Muscle layer of colon (tissue), 2 donors: Measurements from ENCODE around the gene CYSRT1.
"Not testable (repeated sequence)": the region's sequence is repeated elsewhere in the genome, so short reads cannot be mapped to it uniquely, and the experiment has no call there.

ENCODE experiments used
- H3K27ac ChIP-seq: one replicate; pipeline ENCODE4 v1.7.0; 2013; ENCODE audit warnings: low read depth, mild to moderate bottlenecking, low read length, moderate library complexity
- H3K27me3 ChIP-seq, 2 donors: one replicate each; pipeline ENCODE4 v1.7.0; 2013; ENCODE audit warnings: low read length in 2 of 2, mild to moderate bottlenecking in 2 of 2; ENCODE audit not compliant: insufficient read depth in 2 of 2, control insufficient read depth in 1 of 2
- H3K36me3 ChIP-seq: one replicate; pipeline ENCODE4 v1.7.0; 2013; ENCODE audit warnings: mild to moderate bottlenecking, low read length; ENCODE audit not compliant: insufficient read depth
- H3K4me1 ChIP-seq: one replicate; pipeline ENCODE4 v1.7.0; 2013; ENCODE audit warnings: mild to moderate bottlenecking, low read length; ENCODE audit not compliant: insufficient read depth
- H3K4me3 ChIP-seq, 2 donors: one replicate each; pipeline ENCODE4 v1.7.0; 2013; ENCODE audit warnings: low read length in 2 of 2, low read depth in 1 of 2, mild to moderate bottlenecking in 1 of 2, moderate library complexity in 1 of 2
- H3K9ac ChIP-seq: one replicate; pipeline ENCODE4 v1.7.0; 2013; ENCODE audit warnings: low read length
- H3K9me3 ChIP-seq: one replicate; pipeline ENCODE4 v1.7.0; 2013; ENCODE audit warnings: mild to moderate bottlenecking, low read length
- donor health status: abdominal sarcoma.
- donor health status: Adenocarcinoma of cecum.

CYSRT1 gene

GRCh38 chr9:137253717-137254623 lies 29.0 kb downstream of the CYSRT1 start:
- no peak overlapping the region for H3K9ac ChIP-seq
- H3K4me3 ChIP-seq, result peak overlapping the region; percentile 58 to 65
- H3K27me3 ChIP-seq, result peaks cover 0 to 6% of the 10 kb centered on the region in 2 donors
- peaks cover 21% of the 10 kb centered on the region for H3K4me1 ChIP-seq
- H3K27ac ChIP-seq, result peak overlapping the region; percentile 67
- H3K9me3 ChIP-seq, result no peaks in the 10 kb centered on the region
- peaks cover 6% of the 10 kb centered on the region for H3K36me3 ChIP-seq

- Histone ChIP-seq H3K27me3 (peaks cover 0 to 6% of the 10 kb centered on the region in 2 donors), H3K36me3 (peaks cover 9% of the 10 kb centered on the region), H3K4me1 (peaks cover 21% of the 10 kb centered on the region), H3K9me3 (no peaks in the 10 kb centered on the region), H3K9ac (peak within 1 kb of the TSS; percentile 44), H3K4me3 (peak within 1 kb of the TSS; percentile 88 to 99), H3K27ac (peak within 1 kb of the TSS; percentile 74)
Observed at GRCh38 chr9:137254624-137255447, 29.9 kb downstream of the CYSRT1 start, which contains the start of gene NELFB. Gene NELFB (plus strand): TSS chr9:137255327.

- Histone ChIP-seq H3K4me1 (peaks cover 21% of the 10 kb centered on the region), H3K9me3 (no peaks in the 10 kb centered on the region), H3K27ac (peak overlapping the region; percentile 74), H3K4me3 (peak overlapping the region; percentile 88 to 99), H3K27me3 (peaks cover 0 to 6% of the 10 kb centered on the region in 2 donors), H3K36me3 (peaks cover 9% of the 10 kb centered on the region), H3K9ac (peak overlapping the region; percentile 44)
Observed at GRCh38 chr9:137255448-137256114, 30.6 kb downstream of the CYSRT1 start.

- no peaks in the 10 kb centered on the region for H3K9me3 ChIP-seq
- no peaks in the 10 kb centered on the region for H3K27me3 ChIP-seq
- H3K27ac ChIP-seq, result no peak overlapping the region
- peak overlapping the region; percentile 88 to 99 for H3K4me3 ChIP-seq
- peaks cover 9% of the 10 kb centered on the region for H3K36me3 ChIP-seq
- no peak overlapping the region for H3K9ac ChIP-seq
- peaks cover 21% of the 10 kb centered on the region for H3K4me1 ChIP-seq
Observed at GRCh38 chr9:137256362-137256761, 31.4 kb downstream of the CYSRT1 start.

GRCh38 chr9:137256856-137257255 lies 31.9 kb downstream of the CYSRT1 start:
- Histone ChIP-seq H3K4me3 (no peak overlapping the region), H3K27me3 (no peaks in the 10 kb centered on the region), H3K27ac (no peak overlapping the region), H3K4me1 (peaks cover 21% of the 10 kb centered on the region), H3K36me3 (peaks cover 9% of the 10 kb centered on the region), H3K9ac (no peak overlapping the region), H3K9me3 (no peaks in the 10 kb centered on the region)

- not testable (repeated sequence) for H3K4me3 ChIP-seq, H3K9me3 ChIP-seq, H3K27ac ChIP-seq, H3K9ac ChIP-seq, H3K4me1 ChIP-seq, H3K27me3 ChIP-seq
- peaks cover 32% of the 10 kb centered on the region for H3K36me3 ChIP-seq
Observed at GRCh38 chr9:137262173-137262908, 37.4 kb downstream of the CYSRT1 start.

GRCh38 chr9:137262909-137263285 lies 37.9 kb downstream of the CYSRT1 start:
- Histone ChIP-seq H3K4me1 (no peaks in the 10 kb centered on the region), H3K36me3 (peaks cover 36% of the 10 kb centered on the region), H3K27me3 (no peaks in the 10 kb centered on the region), H3K9me3 (no peaks in the 10 kb centered on the region), H3K27ac (no peak overlapping the region), H3K9ac (no peak overlapping the region), H3K4me3 (no peak overlapping the region)

- Histone ChIP-seq H3K9ac (no peak overlapping the region), H3K36me3 (peaks cover 40% of the 10 kb centered on the region), H3K4me1 (peaks cover under 1% of the 10 kb centered on the region)
Observed at GRCh38 chr9:137263506-137263905, 38.5 kb downstream of the CYSRT1 start.

GRCh38 chr9:137264067-137264466 lies 39.1 kb downstream of the CYSRT1 start:
- no peaks in the 10 kb centered on the region for H3K9me3 ChIP-seq
- H3K4me3 ChIP-seq, result no peak overlapping the region
- peaks cover 6% of the 10 kb centered on the region for H3K4me1 ChIP-seq
- H3K27ac ChIP-seq, result no peak overlapping the region
- H3K36me3 ChIP-seq, result peaks cover 40% of the 10 kb centered on the region
- H3K27me3 ChIP-seq, result no peaks in the 10 kb centered on the region
- H3K9ac ChIP-seq, result no peak overlapping the region

More at GRCh38 chr9:137263506-137263905, 38.5 kb downstream of the CYSRT1 start:
- H3K27ac ChIP-seq, result no peak overlapping the region
- H3K27me3 ChIP-seq, result no peaks in the 10 kb centered on the region
- H3K4me3 ChIP-seq, result no peak overlapping the region
- H3K9me3 ChIP-seq, result no peaks in the 10 kb centered on the region

- H3K4me1 ChIP-seq, result peaks cover 11% of the 10 kb centered on the region
- no peak overlapping the region for H3K4me3 ChIP-seq
- H3K27me3 ChIP-seq, result no peaks in the 10 kb centered on the region
- no peaks in the 10 kb centered on the region for H3K9me3 ChIP-seq
- no peak overlapping the region for H3K27ac ChIP-seq
- peaks cover 45% of the 10 kb centered on the region for H3K36me3 ChIP-seq
- H3K9ac ChIP-seq, result no peak overlapping the region
Observed at GRCh38 chr9:137265496-137266161, 40.7 kb downstream of the CYSRT1 start.
